ENCODE data around the gene OR4D1. TPM values are rescaled to one million over a fixed set of nuclear protein-coding genes. Genes with fewer than 3 reads are reported as not detected.

The OR4D1 gene
- total and polyA plus RNA-seq, 2 of the 13 experiments (the other 11 are each of a cell fraction or from before 2014, with no cell fraction given): not detected

DNA sequence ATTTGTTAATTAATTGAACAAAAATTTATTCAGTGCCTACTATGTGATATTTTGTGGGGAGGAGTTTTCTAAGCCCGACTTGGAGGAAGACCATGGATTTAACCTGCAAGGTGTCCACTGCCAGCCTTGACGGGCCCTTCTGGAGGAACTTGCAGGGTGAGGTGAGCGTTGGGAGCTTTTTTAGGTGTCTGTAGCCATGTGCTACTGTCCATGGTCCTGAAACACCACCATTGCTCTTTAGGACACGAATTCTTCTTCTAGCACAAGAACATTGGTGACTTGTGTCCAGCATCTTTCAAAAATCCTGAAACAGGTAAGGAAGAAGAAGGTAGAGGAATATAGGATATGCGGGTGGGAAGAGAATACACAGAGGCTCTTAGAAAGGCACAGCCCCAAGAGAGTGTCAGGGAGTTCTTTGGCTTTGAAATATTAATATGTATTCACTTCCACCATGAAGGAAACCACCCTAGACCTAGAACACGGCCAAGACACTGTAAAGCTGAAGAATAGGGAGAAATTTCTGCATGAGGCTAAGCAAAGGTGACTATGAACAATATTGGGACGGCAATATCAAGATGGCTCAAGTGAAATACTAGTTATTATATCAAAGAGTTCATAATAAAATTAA lies 27.9 kb upstream of the OR4D1 start (continued):
- TF ChIP-seq, protein P1, sequence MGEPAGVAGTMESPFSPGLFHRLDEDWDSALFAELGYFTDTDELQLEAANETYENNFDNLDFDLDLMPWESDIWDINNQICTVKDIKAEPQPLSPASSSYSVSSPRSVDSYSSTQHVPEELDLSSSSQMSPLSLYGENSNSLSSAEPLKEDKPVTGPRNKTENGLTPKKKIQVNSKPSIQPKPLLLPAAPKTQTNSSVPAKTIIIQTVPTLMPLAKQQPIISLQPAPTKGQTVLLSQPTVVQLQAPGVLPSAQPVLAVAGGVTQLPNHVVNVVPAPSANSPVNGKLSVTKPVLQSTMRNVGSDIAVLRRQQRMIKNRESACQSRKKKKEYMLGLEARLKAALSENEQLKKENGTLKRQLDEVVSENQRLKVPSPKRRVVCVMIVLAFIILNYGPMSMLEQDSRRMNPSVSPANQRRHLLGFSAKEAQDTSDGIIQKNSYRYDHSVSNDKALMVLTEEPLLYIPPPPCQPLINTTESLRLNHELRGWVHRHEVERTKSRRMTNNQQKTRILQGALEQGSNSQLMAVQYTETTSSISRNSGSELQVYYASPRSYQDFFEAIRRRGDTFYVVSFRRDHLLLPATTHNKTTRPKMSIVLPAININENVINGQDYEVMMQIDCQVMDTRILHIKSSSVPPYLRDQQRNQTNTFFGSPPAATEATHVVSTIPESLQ (CRISPR knock-in tag; conservative IDR thresholded peaks at IDR 0.05): 0 out of 2 replicates have a peak, but pooled peaks have one; percentile 62
- peak; percentile 95 for TF ChIP-seq SMAD3 (CRISPR knock-in tag; IDR thresholded peaks at IDR 0.05)
- no peak for TF ChIP-seq ZNF496 (CRISPR knock-in tag; IDR thresholded peaks at IDR 0.05; ENCODE audit: insufficient replicate concordance)
- TF ChIP-seq MXD4 (CRISPR knock-in tag; IDR thresholded peaks at IDR 0.05): peak; percentile 66; the same call in 1 of the 2 replicates
- peak; percentile 85; the same call in 1 of the 2 replicates for TF ChIP-seq ZFP37 (CRISPR knock-in tag; IDR thresholded peaks at IDR 0.05; ENCODE audit: borderline replicate concordance)
- TF ChIP-seq, protein P2, sequence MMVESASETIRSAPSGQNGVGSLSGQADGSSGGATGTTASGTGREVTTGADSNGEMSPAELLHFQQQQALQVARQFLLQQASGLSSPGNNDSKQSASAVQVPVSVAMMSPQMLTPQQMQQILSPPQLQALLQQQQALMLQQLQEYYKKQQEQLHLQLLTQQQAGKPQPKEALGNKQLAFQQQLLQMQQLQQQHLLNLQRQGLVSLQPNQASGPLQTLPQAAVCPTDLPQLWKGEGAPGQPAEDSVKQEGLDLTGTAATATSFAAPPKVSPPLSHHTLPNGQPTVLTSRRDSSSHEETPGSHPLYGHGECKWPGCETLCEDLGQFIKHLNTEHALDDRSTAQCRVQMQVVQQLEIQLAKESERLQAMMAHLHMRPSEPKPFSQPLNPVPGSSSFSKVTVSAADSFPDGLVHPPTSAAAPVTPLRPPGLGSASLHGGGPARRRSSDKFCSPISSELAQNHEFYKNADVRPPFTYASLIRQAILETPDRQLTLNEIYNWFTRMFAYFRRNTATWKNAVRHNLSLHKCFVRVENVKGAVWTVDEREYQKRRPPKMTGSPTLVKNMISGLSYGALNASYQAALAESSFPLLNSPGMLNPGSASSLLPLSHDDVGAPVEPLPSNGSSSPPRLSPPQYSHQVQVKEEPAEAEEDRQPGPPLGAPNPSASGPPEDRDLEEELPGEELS (CRISPR knock-in tag; IDR thresholded peaks at IDR 0.05): no peak
- no peak for TF ChIP-seq ZNF777 (CRISPR knock-in tag; IDR thresholded peaks at IDR 0.05)
- peak; percentile 89; the same call in 1 of the 2 replicates for TF ChIP-seq ZNF441 (CRISPR knock-in tag; IDR thresholded peaks at IDR 0.05; ENCODE audit: borderline replicate concordance)
- no peak for TF ChIP-seq ZNF567 (CRISPR knock-in tag; IDR thresholded peaks at IDR 0.05; ENCODE audit: borderline replicate concordance)
- TF ChIP-seq ATRX (CRISPR knock-in tag; IDR thresholded peaks at IDR 0.05; ENCODE audit: borderline replicate concordance): no peak
- 0 out of 2 replicates have a peak, but pooled peaks have one; percentile 40 for TF ChIP-seq KMT2A (CRISPR knock-in tag; IDR thresholded peaks at IDR 0.05)
- TF ChIP-seq ZNF639 (CRISPR knock-in tag; conservative IDR thresholded peaks at IDR 0.05): 0 out of 2 replicates have a peak, but pooled peaks have one; percentile 46
- TF ChIP-seq ZSCAN9 (CRISPR knock-in tag; IDR thresholded peaks at IDR 0.05; ENCODE audit: borderline replicate concordance): peak; percentile 99
- peak; percentile 91; the same call in 1 of the 2 replicates for TF ChIP-seq SP140L (CRISPR knock-in tag; IDR thresholded peaks at IDR 0.05; ENCODE audit: borderline replicate concordance)
- TF ChIP-seq GATAD1 (CRISPR knock-in tag; IDR thresholded peaks at IDR 0.05): peak; percentile 48; the same call in 1 of the 2 replicates
- peak; percentile 56; the same call in 1 of the 2 replicates for TF ChIP-seq ZNF281 (CRISPR knock-in tag; IDR thresholded peaks at IDR 0.05; ENCODE audit: borderline replicate concordance)
- peak; percentile 87; the same call in 1 of the 2 replicates for TF ChIP-seq ETV6 (CRISPR knock-in tag; conservative IDR thresholded peaks at IDR 0.05)
- TF ChIP-seq ZNF331 (CRISPR knock-in tag; IDR thresholded peaks at IDR 0.05): peak; percentile 85
- TF ChIP-seq TMF1 (CRISPR knock-in tag; IDR thresholded peaks at IDR 0.05; ENCODE audit: low read depth): 0 out of 2 replicates have a peak, but pooled peaks have one; percentile 43

All from HepG2 (cell line).